NCI-H524 treated with DMSO at 0.1 percent for 48 hours (cell line): Measurements from ENCODE around the gene CAPN6.

Source experiments
- DNase-seq: peaks from one replicate; lab custom pipeline; 2025; lab: John Stamatoyannopoulos, UW

The CAPN6 gene, protein sequence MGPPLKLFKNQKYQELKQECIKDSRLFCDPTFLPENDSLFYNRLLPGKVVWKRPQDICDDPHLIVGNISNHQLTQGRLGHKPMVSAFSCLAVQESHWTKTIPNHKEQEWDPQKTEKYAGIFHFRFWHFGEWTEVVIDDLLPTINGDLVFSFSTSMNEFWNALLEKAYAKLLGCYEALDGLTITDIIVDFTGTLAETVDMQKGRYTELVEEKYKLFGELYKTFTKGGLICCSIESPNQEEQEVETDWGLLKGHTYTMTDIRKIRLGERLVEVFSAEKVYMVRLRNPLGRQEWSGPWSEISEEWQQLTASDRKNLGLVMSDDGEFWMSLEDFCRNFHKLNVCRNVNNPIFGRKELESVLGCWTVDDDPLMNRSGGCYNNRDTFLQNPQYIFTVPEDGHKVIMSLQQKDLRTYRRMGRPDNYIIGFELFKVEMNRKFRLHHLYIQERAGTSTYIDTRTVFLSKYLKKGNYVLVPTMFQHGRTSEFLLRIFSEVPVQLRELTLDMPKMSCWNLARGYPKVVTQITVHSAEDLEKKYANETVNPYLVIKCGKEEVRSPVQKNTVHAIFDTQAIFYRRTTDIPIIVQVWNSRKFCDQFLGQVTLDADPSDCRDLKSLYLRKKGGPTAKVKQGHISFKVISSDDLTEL

GRCh38 chrX:111270339-111270738, at the start of gene CAPN6:
CAPN6 (minus strand) TSS chrX:111270483; CDS start chrX:111263936, 6,547 bp downstream.
- no peak for DNase-seq

GRCh38 chrX:111319451-111319850, 49.2 kb upstream of the CAPN6 start:
- DNase-seq, result no peak

GRCh38 chrX:111318901-111319300, 48.6 kb upstream of the CAPN6 start:
- no peak for DNase-seq

- no peak for DNase-seq
Observed at GRCh38 chrX:111309083-111309482, 38.8 kb upstream of the CAPN6 start.

GRCh38 chrX:111308039-111308438, 37.8 kb upstream of the CAPN6 start:
- DNase-seq, result no peak

- no peak for DNase-seq
Observed at GRCh38 chrX:111302284-111302683, 32.0 kb upstream of the CAPN6 start.

- DNase-seq, result no peak
Observed at GRCh38 chrX:111288841-111289240, 18.6 kb upstream of the CAPN6 start.

DNA sequence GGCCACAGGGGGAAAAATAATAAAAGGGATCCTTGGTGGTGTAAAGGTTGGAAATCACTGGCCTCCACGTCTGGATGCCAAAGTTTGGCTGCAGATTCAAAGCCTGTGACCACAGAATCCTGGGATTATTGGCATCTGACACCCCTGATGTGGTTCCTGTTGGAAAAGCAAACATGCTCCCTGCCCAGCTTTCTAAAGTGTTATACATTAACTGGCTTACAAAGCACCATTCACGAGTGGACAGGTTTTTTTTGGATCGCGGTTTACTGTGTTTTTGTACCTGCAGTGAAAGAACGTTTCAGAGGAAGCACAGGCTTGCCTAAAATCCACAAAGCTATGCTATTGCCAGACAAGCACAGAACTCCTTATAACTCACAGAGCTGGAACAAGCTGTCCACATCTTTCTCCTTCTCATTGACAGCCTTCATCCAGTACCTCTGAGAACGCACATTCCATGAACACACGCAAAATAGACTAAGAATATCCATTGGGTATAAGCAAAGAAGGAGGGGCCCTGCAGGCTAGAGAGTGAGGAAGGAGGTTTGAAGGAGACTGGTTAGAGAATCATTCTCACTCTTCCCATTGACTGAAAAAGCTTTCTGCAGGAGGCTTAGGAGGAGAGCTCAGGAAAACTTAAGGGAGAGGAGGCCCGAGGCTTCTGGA, 14.5 kb upstream of the CAPN6 start:
- DNase-seq, result no peak

- DNase-seq, result no peak
Observed at GRCh38 chrX:111283446-111283845, 13.2 kb upstream of the CAPN6 start.

DNA sequence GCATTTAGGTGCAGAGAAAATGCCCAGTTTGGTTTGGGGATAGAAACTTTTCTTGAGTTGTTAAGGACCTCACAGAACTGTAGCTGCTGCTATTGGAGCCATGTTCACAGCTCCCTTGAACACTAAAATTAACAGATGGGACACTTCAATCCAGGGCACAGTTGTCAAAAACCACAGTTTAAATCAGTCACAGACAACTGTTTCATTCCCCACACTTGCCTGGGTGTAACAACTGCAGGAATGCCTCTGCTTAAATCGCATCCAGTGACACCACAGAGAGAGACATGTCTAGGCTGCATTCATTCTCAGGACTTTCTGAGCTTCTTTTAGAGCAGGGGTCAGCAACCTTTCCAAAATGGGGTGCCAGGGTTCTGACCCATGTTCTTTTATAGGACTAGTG, 12.7 kb upstream of the CAPN6 start:
- DNase-seq, result no peak

DNA sequence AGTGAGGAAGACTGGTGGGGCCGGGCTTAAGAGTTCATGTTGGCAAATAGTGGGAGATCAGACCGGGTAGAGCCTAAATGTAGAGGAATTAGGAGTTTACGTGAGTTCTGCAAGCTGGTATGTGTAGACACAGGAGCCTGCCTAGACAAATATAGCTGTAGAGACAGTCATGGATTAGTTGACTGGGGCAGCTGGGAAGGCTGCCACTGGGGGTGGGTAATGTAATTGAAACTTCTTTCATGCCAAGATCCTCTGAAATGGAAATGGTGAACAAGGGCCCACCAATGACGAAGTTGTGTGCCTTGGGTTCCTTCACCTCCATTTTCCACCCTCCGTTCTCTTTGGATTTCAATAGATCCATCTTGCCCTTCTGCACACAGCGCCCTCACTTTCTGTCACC, 11.9 kb upstream of the CAPN6 start:
- DNase-seq, result no peak

- no peak for DNase-seq
Observed at GRCh38 chrX:111268506-111268905, 1.8 kb downstream of the CAPN6 start.

GRCh38 chrX:111265486-111265885, 4.8 kb downstream of the CAPN6 start:
- no peak for DNase-seq

DNA sequence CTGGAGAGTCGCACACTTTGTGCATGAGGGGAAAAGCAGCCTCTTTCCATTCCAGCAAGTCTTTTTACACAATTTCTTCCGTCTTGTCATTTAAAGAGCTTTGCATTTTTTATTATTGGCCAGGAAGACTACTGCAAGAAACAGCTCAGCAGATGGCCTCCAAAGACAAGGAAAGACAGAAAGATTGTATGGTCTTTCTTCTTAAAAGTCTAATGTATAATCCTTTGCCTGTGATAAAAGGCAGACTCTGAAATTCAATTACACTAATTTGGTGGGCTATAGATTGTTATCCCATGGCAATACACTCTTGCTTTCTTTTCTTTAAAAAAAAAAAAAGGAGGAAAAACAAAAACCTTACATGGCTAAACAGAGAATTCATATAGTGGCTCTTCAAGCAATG, 5.9 kb downstream of the CAPN6 start:
- DNase-seq, result no peak

GRCh38 chrX:111262086-111262485, 8.2 kb downstream of the CAPN6 start:
- no peak for DNase-seq

- DNase-seq, result no peak
Observed at GRCh38 chrX:111260451-111260850, 9.8 kb downstream of the CAPN6 start.

DNA sequence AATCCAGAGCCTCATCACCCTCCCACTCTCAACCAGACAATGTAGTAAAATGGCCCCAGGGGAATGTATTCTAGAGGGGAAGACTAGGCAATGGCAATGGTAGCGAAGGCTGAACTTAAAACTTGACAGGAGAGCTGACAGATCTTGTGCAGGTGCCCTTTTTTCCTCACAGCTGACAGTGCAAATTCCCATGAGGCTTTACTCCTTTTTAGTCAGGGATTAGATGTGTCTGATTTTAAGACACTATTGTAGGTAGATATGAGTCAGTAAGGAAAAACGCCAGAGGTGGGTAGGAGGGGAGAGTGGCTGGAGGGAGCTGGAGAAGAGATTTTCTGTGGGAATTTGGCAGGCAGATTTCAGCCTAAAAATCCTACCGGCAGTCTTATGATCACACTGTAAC, 10.7 kb downstream of the CAPN6 start:
- no peak for DNase-seq

DNA sequence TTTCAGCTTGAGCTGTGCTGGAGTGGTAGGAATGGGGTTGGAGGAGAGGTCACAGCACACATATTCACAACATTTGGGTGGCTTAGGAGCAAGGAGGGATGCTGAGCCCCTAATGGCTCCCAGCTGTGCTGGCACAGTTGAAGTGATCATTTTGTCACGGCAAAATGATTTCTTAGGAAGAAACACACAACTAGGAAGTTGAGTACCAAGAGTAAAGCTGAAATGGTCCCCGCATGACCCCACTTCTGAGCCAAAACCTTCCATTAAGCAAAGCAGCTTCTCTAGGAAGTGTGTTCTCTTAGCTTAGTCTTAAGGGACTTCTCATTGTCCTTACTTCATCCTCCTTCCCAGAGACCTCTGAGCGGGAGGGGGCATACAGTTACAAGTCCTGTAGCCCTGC, 12.6 kb downstream of the CAPN6 start:
- DNase-seq, result no peak

DNA sequence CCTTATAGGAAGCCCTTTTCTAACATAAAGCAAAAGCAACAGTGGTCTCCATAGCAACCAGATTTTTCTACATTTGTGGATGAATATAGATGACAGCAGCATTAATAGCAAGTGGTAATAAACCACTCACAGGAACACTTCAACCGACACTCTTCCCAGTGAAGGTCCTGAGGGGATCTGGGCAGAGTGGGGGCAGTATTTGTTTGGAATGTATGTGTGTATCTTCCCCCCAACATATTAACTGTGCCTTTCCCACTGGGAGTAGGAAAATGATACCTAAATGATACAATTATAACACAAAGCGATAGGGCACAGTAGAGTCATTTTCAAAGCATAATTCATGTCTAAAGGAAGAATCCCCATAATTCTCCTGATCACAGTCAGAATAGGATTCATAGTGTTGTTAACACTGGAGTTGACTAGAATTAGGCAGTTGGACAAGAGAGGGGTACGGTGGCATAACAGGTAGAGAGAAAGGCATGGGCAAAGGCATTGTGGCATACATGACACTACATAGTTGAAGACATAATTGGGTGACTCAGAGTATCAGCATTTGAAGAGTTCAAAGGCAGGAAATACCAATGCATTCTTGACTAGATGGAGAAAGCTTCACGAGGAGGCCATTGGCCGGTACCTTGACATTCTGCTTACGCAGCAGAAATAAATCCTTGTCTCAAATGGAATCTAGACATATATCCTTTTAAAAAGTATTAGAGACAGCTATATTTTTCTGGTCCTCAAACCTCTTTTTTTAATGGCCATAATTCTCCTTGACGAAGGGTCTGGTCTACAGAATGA, 15.2 kb downstream of the CAPN6 start:
- DNase-seq, result no peak

DNA sequence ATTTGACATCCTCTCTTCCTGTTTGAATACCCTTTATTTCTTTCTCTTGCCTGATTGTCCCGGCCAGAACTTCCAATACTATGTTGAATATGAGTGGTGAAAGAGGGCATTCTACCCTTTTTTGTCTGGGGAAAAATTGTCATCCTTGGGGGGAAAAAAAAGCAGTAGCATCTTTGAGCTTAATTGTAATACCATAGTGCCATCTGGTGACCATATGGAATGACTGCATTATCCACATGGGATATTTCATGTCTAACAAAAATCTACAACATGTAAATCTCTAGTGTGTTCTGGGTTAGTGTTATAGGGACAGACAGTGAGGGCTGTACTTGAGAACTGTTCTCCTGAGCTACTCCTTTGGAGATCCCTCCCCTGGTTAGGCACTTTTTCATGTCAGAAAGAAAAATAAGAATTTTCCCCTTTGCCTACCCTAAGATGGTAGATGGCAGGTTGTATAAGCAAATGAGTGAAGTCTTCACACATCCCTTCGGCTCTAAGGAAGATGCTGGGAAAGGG, 26.0 kb downstream of the CAPN6 start:
- no peak for DNase-seq

GRCh38 chrX:111216293-111216801, 53.9 kb downstream of the CAPN6 start:
- DNase-seq, result no peak

GRCh38 chrX:111207851-111208250, 62.4 kb downstream of the CAPN6 start:
- no peak for DNase-seq
